GM23338 (cell line): ENCODE data around the gene RFX4. TPM values are rescaled to one million over a fixed set of nuclear protein-coding genes. Genes with fewer than 3 reads are reported as not detected.

Experiments
- ATAC-seq: fragments of 200-7000 bp; cut with Tn5 transposase; 3 replicates; pipeline ENCODE4 v1.9.1; 2020
- DNase-seq: peaks from one replicate; pipeline ENCODE4 v3.0.0-alpha.2; 2015; ENCODE audit warnings: low spot score
- H2AFZ ChIP-seq: fragments of 200-600 bp; sonication (generic); 2 replicates; pipeline ENCODE4 v1.8.0; 2016; ENCODE audit warnings: antibody characterized with exemption, mild to moderate bottlenecking, moderate library complexity
- H3F3A ChIP-seq: fragments of 200-600 bp; sonication (generic); replicated peaks from 2 replicates; pipeline ENCODE4 v1.8.0; 2017; ENCODE audit warnings: antibody characterized with exemption, mixed run types, low read depth
- H3K27ac ChIP-seq: fragments of 200-600 bp; sonication (generic); 2 replicates; pipeline ENCODE4 v1.6.1; 2016; ENCODE audit warnings: low read depth
- H3K27me3 ChIP-seq: fragments of 200-600 bp; sonication (generic); 2 replicates; pipeline ENCODE4 v1.8.0; 2016; ENCODE audit warnings: mild to moderate bottlenecking, mixed run types, moderate library complexity; ENCODE audit not compliant: insufficient read depth
- H3K36me3 ChIP-seq: fragments of 200-600 bp; sonication (generic); 2 replicates; pipeline ENCODE4 v1.8.0; 2016; ENCODE audit warnings: mild to moderate bottlenecking; ENCODE audit not compliant: insufficient read depth
- H3K4me1 ChIP-seq: fragments of 200-600 bp; sonication (generic); 2 replicates; pipeline ENCODE4 v1.8.0; 2016; ENCODE audit warnings: mild to moderate bottlenecking, moderate library complexity; ENCODE audit not compliant: insufficient read depth
- H3K4me2 ChIP-seq: fragments of 200-600 bp; sonication (generic); 2 replicates; pipeline ENCODE4 v1.7.1; 2017; ENCODE audit warnings: mixed run types
- H3K4me3 ChIP-seq: fragments of 200-600 bp; sonication (generic); 2 replicates; pipeline ENCODE4 v1.6.1; 2016; ENCODE audit warnings: mixed run types
- H3K79me2 ChIP-seq: fragments of 200-600 bp; sonication (generic); replicated peaks from 2 replicates; pipeline ENCODE4 v1.8.0; 2017; ENCODE audit warnings: mild to moderate bottlenecking; ENCODE audit not compliant: insufficient read depth
- H3K9me2 ChIP-seq: fragments of 200-600 bp; sonication (generic); 2 replicates; pipeline ENCODE4 v1.8.0; 2017; ENCODE audit not compliant: insufficient read depth
- H4K20me1 ChIP-seq: fragments of 200-600 bp; sonication (generic); replicated peaks from 2 replicates; pipeline ENCODE4 v1.8.0; 2017; ENCODE audit warnings: mild to moderate bottlenecking; ENCODE audit not compliant: insufficient read depth
- H3K27ac Mint-ChIP-seq: 2 replicates; pipeline ENCODE4 v1.8.0; 2020; ENCODE audit warnings: inconsistent platforms, mild to moderate bottlenecking, moderate library complexity, mixed read lengths
- H3K27me3 Mint-ChIP-seq: 3 replicates; pipeline ENCODE4 v1.8.0; 2022; ENCODE audit warnings: low read depth, mild to moderate bottlenecking, moderate library complexity, mixed read lengths, inconsistent platforms; ENCODE audit not compliant: insufficient read depth, poor library complexity
- H3K36me3 Mint-ChIP-seq: 3 replicates; pipeline ENCODE4 v1.8.0; 2021; ENCODE audit warnings: low read depth, mild to moderate bottlenecking, inconsistent platforms, moderate library complexity, mixed read lengths
- H3K4me1 Mint-ChIP-seq: 3 replicates; pipeline ENCODE4 v1.8.0; 2020; ENCODE audit warnings: mild to moderate bottlenecking, inconsistent platforms, mixed read lengths
- H3K4me3 Mint-ChIP-seq: 3 replicates; pipeline ENCODE4 v1.8.0; 2021; ENCODE audit warnings: moderate library complexity, mild to moderate bottlenecking, inconsistent platforms, mixed read lengths
- H3K9me3 Mint-ChIP-seq: 3 replicates; pipeline ENCODE4 v1.8.0; 2020; ENCODE audit warnings: moderate library complexity, mild to moderate bottlenecking, inconsistent platforms, mixed read lengths
- CREB1 ChIP-seq: fragments of 250-450 bp; sonication (Bioruptor Pico); IDR thresholded peaks from 2 replicates; pipeline ENCODE4 v1.5.0; 2020; ENCODE audit warnings: low read depth, mild to moderate bottlenecking, moderate library complexity
- ETS1 ChIP-seq: IDR thresholded peaks from 2 replicates; pipeline ENCODE4 v1.6.1; 2016; ENCODE audit warnings: antibody characterized with exemption
- EZH2 ChIP-seq: fragments of 200-600 bp; sonication (generic); IDR thresholded peaks from one replicate; pipeline ENCODE4 v1.8.0; 2017; ENCODE audit warnings: antibody characterized with exemption, mild to moderate bottlenecking, low read depth; ENCODE audit not compliant: unreplicated experiment
- EZH2phosphoT487 ChIP-seq: fragments of 200-600 bp; sonication (generic); IDR thresholded peaks from one replicate; pipeline ENCODE4 v1.8.1; 2018; ENCODE audit warnings: antibody characterized with exemption; ENCODE audit not compliant: unreplicated experiment
- JUNB ChIP-seq: IDR thresholded peaks from one replicate; pipeline ENCODE4 v1.6.1; 2016; ENCODE audit warnings: antibody characterized with exemption; ENCODE audit not compliant: unreplicated experiment
- NANOG ChIP-seq: IDR thresholded peaks from 2 replicates; pipeline ENCODE4 v1.6.1; 2016; ENCODE audit warnings: antibody characterized with exemption, borderline replicate concordance
- POLR2AphosphoS5 ChIP-seq: IDR thresholded peaks from 2 replicates; pipeline ENCODE4 v1.6.1; 2016; ENCODE audit warnings: antibody characterized with exemption, low read depth
- STAT1 ChIP-seq: IDR thresholded peaks from one replicate; pipeline ENCODE4 v1.6.1; 2016; ENCODE audit warnings: antibody characterized with exemption; ENCODE audit not compliant: unreplicated experiment
- ZNF114 ChIP-seq: fragments of 250-450 bp; sonication (Bioruptor Pico); IDR thresholded peaks from 2 replicates; pipeline ENCODE4 v1.5.0; 2020; ENCODE audit warnings: mild to moderate bottlenecking, moderate library complexity
- ZNF331 ChIP-seq: fragments of 250-450 bp; sonication (Bioruptor Pico); IDR thresholded peaks from 2 replicates; pipeline ENCODE4 v1.5.0; 2020; ENCODE audit warnings: low read depth, mild to moderate bottlenecking, moderate library complexity
- polyA plus RNA-seq: library from polyadenylated mRNA; unstranded; fragments of >200 nt; fragmentation: Nextera tagmentation; extraction: Ambion mirVana; gene quantifications from 2 replicates; pipeline ENCODE4 v1.2.1, GENCODE V29; 2016
- total RNA-seq: library from RNA; depleted of rRNA; stranded (reverse); fragments of >200 nt; shearing (Covaris generic); gene quantifications from 2 replicates; pipeline ENCODE4 v1.2.3, GENCODE V29; 2014
- TF ChIP-seq, protein P1 (sequence below): IDR thresholded peaks from one replicate; pipeline ENCODE4 v1.6.1; 2018; ENCODE audit warnings: antibody characterized with exemption; ENCODE audit not compliant: unreplicated experiment
- TF ChIP-seq, protein P2 (sequence below), 2 experiments: fragments of 200-600 bp in 1 of 2; sonication (generic) in 1 of 2; conservative IDR thresholded peaks; 2 replicates each; pipeline versions ENCODE4 v1.5.1 to v1.6.1; 2016 to 2017; ENCODE audit warnings: antibody characterized with exemption in 2 of 2, low read depth in 2 of 2, mild to moderate bottlenecking in 2 of 2, moderate library complexity in 1 of 2
- TF ChIP-seq, protein P3 (sequence below): fragments of 250-450 bp; sonication (Bioruptor Pico); IDR thresholded peaks from 2 replicates; pipeline ENCODE4 v1.5.0; 2020; ENCODE audit warnings: mild to moderate bottlenecking, moderate library complexity

The RFX4 gene
- total and polyA plus RNA-seq, 2 experiments from 2014 or later: 0.23 TPM; not detected in 1

GRCh38 chr12:106794369-106794768 is 211.6 kb downstream of the RFX4 start:
- Mint-ChIP-seq H3K27ac (peak overlapping the region; percentile 17), H3K36me3 (peaks cover 18% of the 10 kb centered on the region), H3K9me3 (no peaks in the 10 kb centered on the region), H3K27me3 (no peaks in the 10 kb centered on the region), H3K4me3 (no peak overlapping the region), H3K4me1 (peaks cover 5% of the 10 kb centered on the region; the same call in 2 of the 3 replicates)
- Histone ChIP-seq H3K4me3 (no peak overlapping the region), H3F3A (no peaks in the 10 kb centered on the region), H3K27ac (no peak overlapping the region), H3K4me2 (no peak overlapping the region), H2AFZ (no peak overlapping the region), H3K79me2 (peaks cover 9% of the 10 kb centered on the region), H4K20me1 (peaks cover 14% of the 10 kb centered on the region), H3K27me3 (no peaks in the 10 kb centered on the region), H3K9me2 (no peaks in the 10 kb centered on the region), H3K4me1 (no peaks in the 10 kb centered on the region), H3K36me3 (peaks cover 7% of the 10 kb centered on the region; the same call in 1 of the 2 replicates)
- DNase-seq (no peak), ATAC-seq (no peak)
- TF ChIP-seq ETS1 (no peak), CREB1 (CRISPR knock-in tag) (no peak), EZH2phosphoT487 (no peak), NANOG (no peak), ZNF114 (CRISPR knock-in tag) (no peak), STAT1 (no peak), ZNF331 (CRISPR knock-in tag) (no peak), EZH2 (no peak), POLR2AphosphoS5 (no peak), JUNB (no peak)
- TF ChIP-seq, protein P1, sequence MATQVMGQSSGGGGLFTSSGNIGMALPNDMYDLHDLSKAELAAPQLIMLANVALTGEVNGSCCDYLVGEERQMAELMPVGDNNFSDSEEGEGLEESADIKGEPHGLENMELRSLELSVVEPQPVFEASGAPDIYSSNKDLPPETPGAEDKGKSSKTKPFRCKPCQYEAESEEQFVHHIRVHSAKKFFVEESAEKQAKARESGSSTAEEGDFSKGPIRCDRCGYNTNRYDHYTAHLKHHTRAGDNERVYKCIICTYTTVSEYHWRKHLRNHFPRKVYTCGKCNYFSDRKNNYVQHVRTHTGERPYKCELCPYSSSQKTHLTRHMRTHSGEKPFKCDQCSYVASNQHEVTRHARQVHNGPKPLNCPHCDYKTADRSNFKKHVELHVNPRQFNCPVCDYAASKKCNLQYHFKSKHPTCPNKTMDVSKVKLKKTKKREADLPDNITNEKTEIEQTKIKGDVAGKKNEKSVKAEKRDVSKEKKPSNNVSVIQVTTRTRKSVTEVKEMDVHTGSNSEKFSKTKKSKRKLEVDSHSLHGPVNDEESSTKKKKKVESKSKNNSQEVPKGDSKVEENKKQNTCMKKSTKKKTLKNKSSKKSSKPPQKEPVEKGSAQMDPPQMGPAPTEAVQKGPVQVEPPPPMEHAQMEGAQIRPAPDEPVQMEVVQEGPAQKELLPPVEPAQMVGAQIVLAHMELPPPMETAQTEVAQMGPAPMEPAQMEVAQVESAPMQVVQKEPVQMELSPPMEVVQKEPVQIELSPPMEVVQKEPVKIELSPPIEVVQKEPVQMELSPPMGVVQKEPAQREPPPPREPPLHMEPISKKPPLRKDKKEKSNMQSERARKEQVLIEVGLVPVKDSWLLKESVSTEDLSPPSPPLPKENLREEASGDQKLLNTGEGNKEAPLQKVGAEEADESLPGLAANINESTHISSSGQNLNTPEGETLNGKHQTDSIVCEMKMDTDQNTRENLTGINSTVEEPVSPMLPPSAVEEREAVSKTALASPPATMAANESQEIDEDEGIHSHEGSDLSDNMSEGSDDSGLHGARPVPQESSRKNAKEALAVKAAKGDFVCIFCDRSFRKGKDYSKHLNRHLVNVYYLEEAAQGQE: no peak
- TF ChIP-seq, protein P2, sequence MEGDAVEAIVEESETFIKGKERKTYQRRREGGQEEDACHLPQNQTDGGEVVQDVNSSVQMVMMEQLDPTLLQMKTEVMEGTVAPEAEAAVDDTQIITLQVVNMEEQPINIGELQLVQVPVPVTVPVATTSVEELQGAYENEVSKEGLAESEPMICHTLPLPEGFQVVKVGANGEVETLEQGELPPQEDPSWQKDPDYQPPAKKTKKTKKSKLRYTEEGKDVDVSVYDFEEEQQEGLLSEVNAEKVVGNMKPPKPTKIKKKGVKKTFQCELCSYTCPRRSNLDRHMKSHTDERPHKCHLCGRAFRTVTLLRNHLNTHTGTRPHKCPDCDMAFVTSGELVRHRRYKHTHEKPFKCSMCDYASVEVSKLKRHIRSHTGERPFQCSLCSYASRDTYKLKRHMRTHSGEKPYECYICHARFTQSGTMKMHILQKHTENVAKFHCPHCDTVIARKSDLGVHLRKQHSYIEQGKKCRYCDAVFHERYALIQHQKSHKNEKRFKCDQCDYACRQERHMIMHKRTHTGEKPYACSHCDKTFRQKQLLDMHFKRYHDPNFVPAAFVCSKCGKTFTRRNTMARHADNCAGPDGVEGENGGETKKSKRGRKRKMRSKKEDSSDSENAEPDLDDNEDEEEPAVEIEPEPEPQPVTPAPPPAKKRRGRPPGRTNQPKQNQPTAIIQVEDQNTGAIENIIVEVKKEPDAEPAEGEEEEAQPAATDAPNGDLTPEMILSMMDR (conservative IDR thresholded peaks at IDR 0.05; ENCODE audit: low read depth in 2 of 2): no peak
- TF ChIP-seq, protein P3, sequence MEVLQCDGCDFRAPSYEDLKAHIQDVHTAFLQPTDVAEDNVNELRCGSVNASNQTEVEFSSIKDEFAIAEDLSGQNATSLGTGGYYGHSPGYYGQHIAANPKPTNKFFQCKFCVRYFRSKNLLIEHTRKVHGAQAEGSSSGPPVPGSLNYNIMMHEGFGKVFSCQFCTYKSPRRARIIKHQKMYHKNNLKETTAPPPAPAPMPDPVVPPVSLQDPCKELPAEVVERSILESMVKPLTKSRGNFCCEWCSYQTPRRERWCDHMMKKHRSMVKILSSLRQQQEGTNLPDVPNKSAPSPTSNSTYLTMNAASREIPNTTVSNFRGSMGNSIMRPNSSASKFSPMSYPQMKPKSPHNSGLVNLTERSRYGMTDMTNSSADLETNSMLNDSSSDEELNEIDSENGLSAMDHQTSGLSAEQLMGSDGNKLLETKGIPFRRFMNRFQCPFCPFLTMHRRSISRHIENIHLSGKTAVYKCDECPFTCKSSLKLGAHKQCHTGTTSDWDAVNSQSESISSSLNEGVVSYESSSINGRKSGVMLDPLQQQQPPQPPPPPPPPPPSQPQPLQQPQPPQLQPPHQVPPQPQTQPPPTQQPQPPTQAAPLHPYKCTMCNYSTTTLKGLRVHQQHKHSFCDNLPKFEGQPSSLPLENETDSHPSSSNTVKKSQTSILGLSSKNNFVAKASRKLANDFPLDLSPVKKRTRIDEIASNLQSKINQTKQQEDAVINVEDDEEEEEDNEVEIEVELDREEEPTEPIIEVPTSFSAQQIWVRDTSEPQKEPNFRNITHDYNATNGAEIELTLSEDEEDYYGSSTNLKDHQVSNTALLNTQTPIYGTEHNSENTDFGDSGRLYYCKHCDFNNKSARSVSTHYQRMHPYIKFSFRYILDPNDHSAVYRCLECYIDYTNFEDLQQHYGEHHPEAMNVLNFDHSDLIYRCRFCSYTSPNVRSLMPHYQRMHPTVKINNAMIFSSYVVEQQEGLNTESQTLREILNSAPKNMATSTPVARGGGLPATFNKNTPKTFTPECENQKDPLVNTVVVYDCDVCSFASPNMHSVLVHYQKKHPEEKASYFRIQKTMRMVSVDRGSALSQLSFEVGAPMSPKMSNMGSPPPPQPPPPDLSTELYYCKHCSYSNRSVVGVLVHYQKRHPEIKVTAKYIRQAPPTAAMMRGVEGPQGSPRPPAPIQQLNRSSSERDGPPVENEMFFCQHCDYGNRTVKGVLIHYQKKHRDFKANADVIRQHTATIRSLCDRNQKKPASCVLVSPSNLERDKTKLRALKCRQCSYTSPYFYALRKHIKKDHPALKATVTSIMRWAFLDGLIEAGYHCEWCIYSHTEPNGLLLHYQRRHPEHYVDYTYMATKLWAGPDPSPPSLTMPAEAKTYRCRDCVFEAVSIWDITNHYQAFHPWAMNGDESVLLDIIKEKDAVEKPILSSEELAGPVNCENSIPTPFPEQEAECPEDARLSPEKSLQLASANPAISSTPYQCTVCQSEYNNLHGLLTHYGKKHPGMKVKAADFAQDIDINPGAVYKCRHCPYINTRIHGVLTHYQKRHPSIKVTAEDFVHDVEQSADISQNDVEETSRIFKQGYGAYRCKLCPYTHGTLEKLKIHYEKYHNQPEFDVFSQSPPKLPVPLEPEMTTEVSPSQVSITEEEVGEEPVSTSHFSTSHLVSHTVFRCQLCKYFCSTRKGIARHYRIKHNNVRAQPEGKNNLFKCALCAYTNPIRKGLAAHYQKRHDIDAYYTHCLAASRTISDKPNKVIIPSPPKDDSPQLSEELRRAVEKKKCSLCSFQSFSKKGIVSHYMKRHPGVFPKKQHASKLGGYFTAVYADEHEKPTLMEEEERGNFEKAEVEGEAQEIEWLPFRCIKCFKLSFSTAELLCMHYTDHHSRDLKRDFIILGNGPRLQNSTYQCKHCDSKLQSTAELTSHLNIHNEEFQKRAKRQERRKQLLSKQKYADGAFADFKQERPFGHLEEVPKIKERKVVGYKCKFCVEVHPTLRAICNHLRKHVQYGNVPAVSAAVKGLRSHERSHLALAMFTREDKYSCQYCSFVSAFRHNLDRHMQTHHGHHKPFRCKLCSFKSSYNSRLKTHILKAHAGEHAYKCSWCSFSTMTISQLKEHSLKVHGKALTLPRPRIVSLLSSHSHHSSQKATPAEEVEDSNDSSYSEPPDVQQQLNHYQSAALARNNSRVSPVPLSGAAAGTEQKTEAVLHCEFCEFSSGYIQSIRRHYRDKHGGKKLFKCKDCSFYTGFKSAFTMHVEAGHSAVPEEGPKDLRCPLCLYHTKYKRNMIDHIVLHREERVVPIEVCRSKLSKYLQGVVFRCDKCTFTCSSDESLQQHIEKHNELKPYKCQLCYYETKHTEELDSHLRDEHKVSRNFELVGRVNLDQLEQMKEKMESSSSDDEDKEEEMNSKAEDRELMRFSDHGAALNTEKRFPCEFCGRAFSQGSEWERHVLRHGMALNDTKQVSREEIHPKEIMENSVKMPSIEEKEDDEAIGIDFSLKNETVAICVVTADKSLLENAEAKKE (CRISPR knock-in tag): no peak
